Activated CD8-positive, alpha-beta memory T cell treated with anti-CD3 and anti-CD28 coated beads for 1 hour (primary cell): ENCODE measurements around the gene RPUSD2.
A peak's percentile ranks its signal among the peaks of the same experiment; 100 is the strongest.
"Not testable (repeated sequence)": the region's sequence is repeated elsewhere in the genome, so short reads cannot be mapped to it uniquely, and the experiment has no call there.

Experiments used
- DNase-seq, 2 donors: peaks; one replicate each; pipeline ENCODE4 v3.0.0-alpha.2; 2020; ENCODE audit warnings: low read depth in 1 of 2; ENCODE audit errors: extremely low read depth in 1 of 2

RPUSD2 gene

GRCh38 chr15:40565333-40566238 is 3.5 kb upstream of the RPUSD2 start:
- DNase-seq = no peak

DNA sequence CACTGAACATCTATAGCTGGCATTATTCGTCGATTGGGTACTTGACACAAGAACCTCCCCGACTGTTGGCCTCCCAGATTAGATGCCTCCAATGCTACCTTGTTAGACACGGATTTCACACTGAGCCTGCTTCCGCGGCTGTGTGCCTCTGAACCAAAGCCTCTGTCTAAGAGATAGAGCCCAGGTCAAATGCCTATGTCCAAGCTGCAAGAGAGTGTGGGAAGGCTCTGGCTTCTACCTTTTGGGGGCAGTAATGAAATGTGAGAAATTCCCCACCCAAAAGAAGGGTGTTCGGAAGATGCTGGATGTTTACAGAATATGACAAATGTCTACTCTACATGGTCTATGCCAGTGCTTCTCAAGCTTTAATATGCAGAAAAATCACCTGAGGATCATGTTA is 2.0 kb upstream of the RPUSD2 start:
- DNase-seq = no peak

DNA sequence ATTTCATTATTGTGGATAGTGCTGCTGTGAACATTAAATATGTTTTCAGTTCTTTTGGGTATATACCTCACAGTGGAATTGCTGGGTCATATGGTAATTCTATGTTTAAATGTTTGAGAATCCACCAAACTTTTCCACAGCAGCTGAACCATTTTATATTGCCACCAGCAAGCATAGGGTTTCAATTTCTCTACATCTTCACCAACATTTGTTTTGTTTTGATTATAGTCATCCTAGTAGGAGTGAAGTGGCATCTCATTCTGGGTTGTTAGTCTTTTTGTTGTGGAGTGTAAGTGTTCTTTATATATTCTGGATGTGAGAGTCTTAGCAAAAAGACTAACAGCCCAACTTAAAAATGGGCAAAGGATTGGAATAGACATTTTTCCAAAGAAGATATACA is 6.0 kb downstream of the RPUSD2 start:
- DNase-seq = no peak

- not testable (repeated sequence) for DNase-seq
Measured at GRCh38 chr15:40576914-40577313, 7.8 kb downstream of the RPUSD2 start.

DNA sequence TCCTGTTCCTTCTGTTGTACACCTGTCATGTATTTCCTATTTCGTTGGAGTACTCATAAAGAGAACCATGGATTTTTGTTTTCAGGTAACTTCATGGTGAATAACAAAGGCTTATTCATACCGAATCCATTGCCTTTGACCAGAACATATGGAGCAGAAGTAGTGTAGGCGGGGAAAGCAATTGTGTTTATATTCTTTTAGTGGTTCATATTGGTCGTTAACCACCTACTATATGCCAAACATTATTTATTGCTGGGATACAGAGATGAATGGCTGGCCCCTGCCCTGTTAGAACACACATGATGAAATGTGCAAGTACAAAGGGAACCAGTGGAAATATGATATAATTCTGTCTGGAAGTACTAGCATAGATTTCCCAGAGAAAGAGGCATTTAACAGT is 9.8 kb downstream of the RPUSD2 start:
- no peak for DNase-seq

DNA sequence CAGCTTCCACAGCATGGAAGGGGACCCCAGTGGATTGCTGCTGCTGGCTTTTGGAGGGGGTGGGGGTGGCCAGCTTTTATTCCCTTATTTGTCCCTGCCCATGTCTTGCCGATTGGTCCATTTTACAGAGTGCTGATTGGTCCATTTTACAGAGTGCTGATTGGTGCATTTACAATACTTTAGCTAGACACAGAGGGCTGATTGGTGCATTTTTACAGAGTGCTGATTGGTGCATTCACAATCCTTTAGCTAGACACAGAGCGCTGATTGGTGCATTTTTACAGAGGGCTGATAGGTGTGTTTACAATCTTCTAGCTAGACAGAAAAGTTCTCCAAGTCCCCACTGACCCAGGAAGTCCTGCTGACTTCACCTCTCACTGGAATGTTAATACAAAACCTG is 12.7 kb downstream of the RPUSD2 start:
- not testable (repeated sequence) for DNase-seq

DNA sequence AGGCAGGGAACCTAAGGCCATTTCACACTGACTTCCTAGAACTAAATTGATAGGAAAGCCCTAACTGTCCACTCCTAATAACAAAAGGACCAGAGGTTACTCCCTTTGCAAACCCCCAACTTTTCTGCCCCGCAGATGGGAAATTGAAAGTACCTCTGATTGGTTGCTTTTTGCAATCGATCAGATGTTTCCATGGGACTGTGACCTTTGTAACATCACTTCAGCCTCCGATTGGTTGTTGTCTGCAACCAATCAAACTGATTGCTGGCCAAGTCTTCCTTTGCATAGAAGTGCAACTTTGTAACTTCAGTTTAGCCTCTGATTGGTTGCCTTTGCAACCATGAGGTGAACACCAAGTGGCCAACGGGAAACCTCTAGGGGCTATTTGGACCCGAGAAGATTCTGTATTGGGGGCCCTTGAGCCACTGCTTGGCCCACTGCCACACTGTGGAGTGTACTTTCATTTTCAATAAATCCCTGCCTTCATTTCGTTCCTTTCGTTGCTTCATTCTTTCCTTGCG is 13.7 kb downstream of the RPUSD2 start:
- DNase-seq = no peak

GRCh38 chr15:40584191-40584590 is 15.1 kb downstream of the RPUSD2 start:
- no peak for DNase-seq

GRCh38 chr15:40590667-40591050 is 21.6 kb downstream of the RPUSD2 start:
- DNase-seq = no peak

- DNase-seq = no peak
Measured at GRCh38 chr15:40591389-40591788, 22.3 kb downstream of the RPUSD2 start.

DNA sequence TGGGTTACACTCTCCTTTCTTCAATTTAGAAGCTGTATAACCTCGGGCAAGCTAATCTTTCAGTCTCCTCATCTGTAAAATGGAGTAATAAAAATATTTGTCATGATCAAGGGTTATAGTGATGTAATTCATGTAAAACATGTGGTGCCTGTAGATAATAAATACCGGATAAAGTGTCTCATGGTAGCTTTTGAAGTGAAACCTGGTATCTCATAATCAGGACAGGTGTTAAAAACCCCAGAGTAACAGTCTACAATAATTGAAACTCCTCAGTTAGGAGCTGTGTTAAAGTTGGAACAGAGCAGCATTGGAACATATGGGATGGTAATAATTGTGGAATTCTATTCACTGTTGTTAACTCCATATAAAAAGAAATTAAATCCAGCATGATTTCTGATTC is 24.1 kb downstream of the RPUSD2 start:
- DNase-seq = no peak

- peak; percentile 67 to 84 for DNase-seq
Measured at GRCh38 chr15:40593588-40594428, 24.7 kb downstream of the RPUSD2 start, which contains the start of gene KNL1. TSS of gene KNL1 (plus strand) at chr15:40594249. CDS start at chr15:40602932, 8,683 bp downstream.

DNA sequence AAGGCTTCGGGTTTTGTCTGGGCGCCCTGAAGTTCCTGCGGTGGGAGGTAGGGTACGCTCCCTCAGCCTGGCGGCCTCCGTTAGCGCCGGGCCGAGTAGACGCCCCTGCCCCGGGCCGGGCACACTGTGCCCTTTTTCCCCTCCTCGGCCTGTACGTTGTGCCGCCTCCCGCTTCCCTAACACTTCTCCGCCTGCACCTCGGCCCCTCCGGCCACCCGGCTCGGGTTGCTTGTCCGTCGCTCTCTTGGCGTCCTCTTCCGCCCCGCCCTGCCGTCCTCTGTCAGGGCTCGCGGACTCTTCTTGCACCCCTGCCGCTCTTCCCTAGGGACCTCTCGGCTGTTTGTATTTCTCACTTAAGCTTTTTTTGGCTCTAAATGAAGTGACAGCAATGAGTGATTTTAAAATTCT is 25.3 kb downstream of the RPUSD2 start:
- no peak for DNase-seq

GRCh38 chr15:40595219-40595618 is 26.1 kb downstream of the RPUSD2 start:
- DNase-seq = no peak

DNA sequence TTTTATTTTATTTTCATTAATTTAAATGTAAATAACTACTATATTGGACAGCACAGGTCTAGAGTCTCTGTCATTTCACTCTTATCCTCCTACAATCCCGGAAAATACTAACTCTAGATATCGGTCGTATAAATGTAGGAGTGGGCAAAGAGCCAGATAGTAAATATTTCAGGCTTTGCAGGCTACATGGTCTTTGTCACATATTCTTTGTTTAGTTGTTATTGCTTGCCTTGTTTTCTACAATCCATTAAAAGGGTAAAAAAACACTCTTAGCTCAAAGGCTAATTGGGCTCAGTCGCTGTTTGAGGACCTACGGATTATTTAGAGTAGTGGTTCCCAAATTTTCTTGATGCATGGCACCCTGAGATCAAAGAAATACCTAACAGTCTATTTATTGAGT is 26.7 kb downstream of the RPUSD2 start:
- DNase-seq = no peak

DNA sequence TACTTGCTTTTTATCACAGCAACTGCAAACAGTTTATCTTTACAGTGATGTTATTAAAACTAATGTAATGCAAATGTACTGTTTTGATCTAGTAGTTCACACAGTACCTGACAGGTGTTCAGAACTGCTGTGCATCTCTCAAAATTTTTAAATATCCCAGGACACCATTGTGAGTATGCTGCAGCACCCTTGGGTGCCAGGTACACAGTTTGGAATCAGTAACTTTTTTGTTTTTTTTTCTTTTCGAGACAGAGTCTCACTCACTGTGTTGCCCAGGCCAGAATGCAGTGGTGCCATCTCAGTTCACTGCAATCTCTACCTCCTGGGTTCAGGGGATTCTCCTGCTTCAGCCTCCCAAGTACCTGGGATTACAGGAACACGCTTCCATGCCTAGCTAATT is 27.9 kb downstream of the RPUSD2 start:
- DNase-seq = no peak

- DNase-seq = no peak
Measured at GRCh38 chr15:40598126-40598525, 29.0 kb downstream of the RPUSD2 start.

DNA sequence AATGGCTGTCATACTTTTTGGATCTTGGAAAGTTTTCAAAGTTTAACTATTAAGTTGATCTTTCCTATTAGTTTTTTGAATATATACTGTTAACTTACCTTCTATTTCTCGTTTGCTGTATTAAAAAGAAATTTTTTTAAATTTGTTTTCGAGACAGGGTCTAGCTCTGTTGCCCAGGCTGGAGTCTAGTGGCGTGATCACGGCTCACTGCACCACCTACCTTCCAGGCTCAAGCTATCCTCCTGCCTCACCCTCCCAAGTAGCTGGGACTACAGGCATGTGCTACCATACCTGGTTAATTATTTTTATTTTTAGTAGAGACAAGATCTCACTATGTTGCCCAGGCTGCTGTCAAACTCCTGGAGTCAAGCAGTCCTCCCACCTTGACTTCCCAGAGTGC is 29.6 kb downstream of the RPUSD2 start:
- DNase-seq = no peak

DNA sequence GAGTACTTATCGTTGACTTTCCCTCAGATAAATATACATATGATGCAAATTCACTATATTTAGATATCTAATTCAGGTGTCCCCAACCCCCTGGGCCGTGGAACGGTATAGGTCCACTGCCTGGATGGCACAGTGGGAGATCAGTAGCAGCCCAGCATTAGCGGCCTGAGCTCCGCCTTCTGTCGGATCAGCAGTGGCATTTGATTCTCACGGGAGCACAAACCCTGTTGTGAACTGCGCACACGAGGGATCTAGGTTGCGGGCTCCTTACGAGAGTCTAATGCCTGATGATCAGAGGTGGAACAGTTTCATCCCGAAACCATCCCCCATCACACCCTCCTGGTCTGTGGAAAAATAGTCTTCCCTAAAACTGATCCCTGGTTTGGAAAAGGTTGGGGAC is 31.9 kb downstream of the RPUSD2 start:
- DNase-seq = no peak

GRCh38 chr15:40603935-40604334 is 34.8 kb downstream of the RPUSD2 start:
- DNase-seq = no peak

DNA sequence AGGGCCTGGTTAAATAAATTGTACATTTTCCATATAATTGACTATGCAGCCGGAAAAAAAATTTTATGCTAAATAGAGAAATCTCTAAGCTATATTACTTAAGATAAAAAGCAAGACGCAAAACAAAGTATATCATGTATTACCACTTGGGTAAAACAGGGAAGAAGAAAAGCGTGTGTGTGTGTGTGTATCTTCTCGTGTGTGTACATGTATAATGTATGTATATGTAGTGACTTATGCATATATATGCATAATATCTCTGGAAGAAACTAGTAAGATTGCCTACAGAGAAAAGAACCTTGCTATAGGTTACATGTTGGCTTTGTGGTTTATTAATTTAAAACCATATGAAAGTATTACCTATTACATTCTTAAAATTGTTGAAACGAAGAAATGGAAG is 44.0 kb downstream of the RPUSD2 start:
- DNase-seq = no peak

- no peak for DNase-seq
Measured at GRCh38 chr15:40618023-40618422, 48.9 kb downstream of the RPUSD2 start.
